Measurements from ENCODE around the gene GALNT5. TPM values are rescaled to one million over a fixed set of nuclear protein-coding genes. Genes with fewer than 3 reads are reported as not detected.
A peak's percentile ranks its signal among the peaks of the same experiment; 100 is the strongest.

GALNT5 gene
- total RNA-seq (under 1 TPM in 3 of 5 donors, not detected in 2; 0.09 to 0.23 (median 0.10) TPM), total RNA-seq (0 to 0.24 (median 0) reads per million in 29 experiments)
- total RNA-seq (2013): not detected

- peaks cover 0 to 6% of the 10 kb centered on the region in 2 donors for H3K27me3 Mint-ChIP-seq
- POLR2A ChIA-PET: no interaction called here
- H3K27ac ChIP-seq (ENCODE audit: low read length): no peak within 1 kb of the TSS
- H3K27me3 ChIP-seq (replicated peaks in 1 of 2; ENCODE audit: control insufficient read depth in 2 of 2, extremely low read depth in 1 of 2, insufficient read depth in 2 of 2, low read length in 1 of 2): no peaks in the 10 kb centered on the region
- no peak within 1 kb of the TSS for H3K4me3 ChIP-seq (ENCODE audit: control insufficient read depth in 1 of 2, extremely low read depth in 1 of 2, low read length in 1 of 2)
- peaks cover 0 to 4% of the 10 kb centered on the region in 2 experiments for H3K4me1 ChIP-seq (ENCODE audit: control insufficient read depth in 1 of 2, extremely low read depth in 1 of 2, insufficient read depth in 2 of 2, low read length in 2 of 2)
- peaks cover 10 to 11% (median 10%) of the 10 kb centered on the region in 3 donors for H3K4me1 Mint-ChIP-seq
- no peak within 1 kb of the TSS for H3K4me3 Mint-ChIP-seq
- H3K36me3 ChIP-seq (ENCODE audit: control insufficient read depth in 2 of 2, extremely low read depth in 1 of 2, insufficient read depth in 1 of 2, low read length in 1 of 2): no peaks in the 10 kb centered on the region
- H3K9me3 Mint-ChIP-seq: no peaks in the 10 kb centered on the region
- DNase-seq: no peak
- no peaks in the 10 kb centered on the region for H3K36me3 Mint-ChIP-seq
- 71% methylated on average over 11 of the region's 15 CpGs for WGBS (ENCODE audit: insufficient coverage)
- no peaks in the 10 kb centered on the region for H3K9me3 ChIP-seq
- CTCF ChIA-PET: no interaction called here
- no peak within 1 kb of the TSS for H3K27ac Mint-ChIP-seq
- ATAC-seq (replicated peaks in 1 of 4): peak in 1 of 4 experiments; percentile 20
These were observed at the start of gene GALNT5 for GRCh38 chr2:157257312-157258252. Gene GALNT5 (plus strand): TSS chr2:157257705. CDS start chr2:157258083, 378 bp downstream.

GRCh38 chr2:157216286-157216965 lies 41.1 kb upstream of the GALNT5 start:
- no peaks in the 10 kb centered on the region for H3K36me3 Mint-ChIP-seq
- no peaks in the 10 kb centered on the region for H3K4me1 ChIP-seq (ENCODE audit: control insufficient read depth in 1 of 2, extremely low read depth in 1 of 2, insufficient read depth in 2 of 2, low read length in 2 of 2)
- peaks cover 0 to 3% of the 10 kb centered on the region in 2 experiments for H3K27me3 ChIP-seq (replicated peaks in 1 of 2; ENCODE audit: control insufficient read depth in 2 of 2, extremely low read depth in 1 of 2, insufficient read depth in 2 of 2, low read length in 1 of 2)
- H3K27me3 Mint-ChIP-seq: peaks cover 15 to 28% of the 10 kb centered on the region in 2 donors
- H3K36me3 ChIP-seq (ENCODE audit: control insufficient read depth in 2 of 2, extremely low read depth in 1 of 2, insufficient read depth in 1 of 2, low read length in 1 of 2): no peaks in the 10 kb centered on the region
- DNase-seq (no peak), ATAC-seq (replicated peaks in 1 of 4) (no peak)
- H3K27ac Mint-ChIP-seq: no peak overlapping the region
- no peak overlapping the region for H3K4me3 ChIP-seq (ENCODE audit: control insufficient read depth in 1 of 2, extremely low read depth in 1 of 2, low read length in 1 of 2)
- ChIA-PET CTCF (no interaction called here), POLR2A (no interaction called here)
- no peaks in the 10 kb centered on the region for H3K9me3 ChIP-seq
- H3K4me3 Mint-ChIP-seq: no peak overlapping the region
- no peak overlapping the region for H3K27ac ChIP-seq (ENCODE audit: low read length)
- H3K4me1 Mint-ChIP-seq: no peaks in the 10 kb centered on the region
- no peaks in the 10 kb centered on the region for H3K9me3 Mint-ChIP-seq

- Mint-ChIP-seq H3K27me3 (peaks cover 15 to 31% of the 10 kb centered on the region in 2 donors), H3K36me3 (no peaks in the 10 kb centered on the region), H3K9me3 (no peaks in the 10 kb centered on the region), H3K27ac (no peak overlapping the region), H3K4me1 (no peaks in the 10 kb centered on the region), H3K4me3 (no peak overlapping the region)
- Histone ChIP-seq H3K4me1 (ENCODE audit: control insufficient read depth in 1 of 2, extremely low read depth in 1 of 2, insufficient read depth in 2 of 2, low read length in 2 of 2) (no peaks in the 10 kb centered on the region), H3K27ac (ENCODE audit: low read length) (no peak overlapping the region), H3K9me3 (no peaks in the 10 kb centered on the region), H3K27me3 (replicated peaks in 1 of 2; ENCODE audit: control insufficient read depth in 2 of 2, extremely low read depth in 1 of 2, insufficient read depth in 2 of 2, low read length in 1 of 2) (peaks cover 0 to 3% of the 10 kb centered on the region in 2 experiments), H3K4me3 (ENCODE audit: control insufficient read depth in 1 of 2, extremely low read depth in 1 of 2, low read length in 1 of 2) (no peak overlapping the region), H3K36me3 (ENCODE audit: control insufficient read depth in 2 of 2, extremely low read depth in 1 of 2, insufficient read depth in 1 of 2, low read length in 1 of 2) (no peaks in the 10 kb centered on the region)
- no CpG with 5 or more reads among the region's 2 CpGs for WGBS (ENCODE audit: insufficient coverage)
- CTCF ChIA-PET: no interaction called here
- POLR2A ChIA-PET: no interaction called here
- DNase-seq: no peak
- ATAC-seq (replicated peaks in 1 of 4): no peak
These were observed 40.1 kb upstream of the GALNT5 start for GRCh38 chr2:157217409-157217808.

GRCh38 chr2:157218911-157219310 lies 38.6 kb upstream of the GALNT5 start:
- Histone ChIP-seq H3K27me3 (replicated peaks in 1 of 2; ENCODE audit: control insufficient read depth in 2 of 2, extremely low read depth in 1 of 2, insufficient read depth in 2 of 2, low read length in 1 of 2) (peaks cover 0 to 3% of the 10 kb centered on the region in 2 experiments), H3K9me3 (no peaks in the 10 kb centered on the region), H3K36me3 (ENCODE audit: control insufficient read depth in 2 of 2, extremely low read depth in 1 of 2, insufficient read depth in 1 of 2, low read length in 1 of 2) (no peaks in the 10 kb centered on the region), H3K27ac (ENCODE audit: low read length) (no peak overlapping the region), H3K4me1 (ENCODE audit: control insufficient read depth in 1 of 2, extremely low read depth in 1 of 2, insufficient read depth in 2 of 2, low read length in 2 of 2) (no peaks in the 10 kb centered on the region), H3K4me3 (ENCODE audit: control insufficient read depth in 1 of 2, extremely low read depth in 1 of 2, low read length in 1 of 2) (no peak overlapping the region)
- H3K27me3 Mint-ChIP-seq: peaks cover 12 to 25% of the 10 kb centered on the region in 2 donors
- DNase-seq: no peak
- H3K9me3 Mint-ChIP-seq: no peaks in the 10 kb centered on the region
- no peak overlapping the region for H3K27ac Mint-ChIP-seq
- WGBS (ENCODE audit: insufficient coverage): no CpG with 5 or more reads among the region's 2 CpGs
- CTCF ChIA-PET: no interaction called here
- no peaks in the 10 kb centered on the region for H3K36me3 Mint-ChIP-seq
- H3K4me3 Mint-ChIP-seq: no peak overlapping the region
- POLR2A ChIA-PET: no interaction called here
- no peaks in the 10 kb centered on the region for H3K4me1 Mint-ChIP-seq
- no peak for ATAC-seq (replicated peaks in 1 of 4)

GRCh38 chr2:157220502-157220901 lies 37.0 kb upstream of the GALNT5 start:
- H3K36me3 Mint-ChIP-seq: no peaks in the 10 kb centered on the region
- POLR2A ChIA-PET: no interaction called here
- peaks cover 12 to 25% of the 10 kb centered on the region in 2 donors for H3K27me3 Mint-ChIP-seq
- H3K27ac ChIP-seq (ENCODE audit: low read length): no peak overlapping the region
- no peaks in the 10 kb centered on the region for H3K9me3 Mint-ChIP-seq
- H3K27me3 ChIP-seq (replicated peaks in 1 of 2; ENCODE audit: control insufficient read depth in 2 of 2, extremely low read depth in 1 of 2, insufficient read depth in 2 of 2, low read length in 1 of 2): peaks cover 0 to 3% of the 10 kb centered on the region in 2 experiments
- H3K4me1 Mint-ChIP-seq: no peaks in the 10 kb centered on the region
- H3K36me3 ChIP-seq (ENCODE audit: control insufficient read depth in 2 of 2, extremely low read depth in 1 of 2, insufficient read depth in 1 of 2, low read length in 1 of 2): no peaks in the 10 kb centered on the region
- WGBS (ENCODE audit: insufficient coverage): no CpG with 5 or more reads among the region's 1 CpG
- CTCF ChIA-PET: no interaction called here
- H3K4me3 Mint-ChIP-seq: no peak overlapping the region
- no peaks in the 10 kb centered on the region for H3K4me1 ChIP-seq (ENCODE audit: control insufficient read depth in 1 of 2, extremely low read depth in 1 of 2, insufficient read depth in 2 of 2, low read length in 2 of 2)
- ATAC-seq (replicated peaks in 1 of 4) (no peak), DNase-seq (no peak)
- H3K9me3 ChIP-seq: no peaks in the 10 kb centered on the region
- no peak overlapping the region for H3K4me3 ChIP-seq (ENCODE audit: control insufficient read depth in 1 of 2, extremely low read depth in 1 of 2, low read length in 1 of 2)
- H3K27ac Mint-ChIP-seq: no peak overlapping the region

GRCh38 chr2:157221394-157221988 lies 36.0 kb upstream of the GALNT5 start:
- WGBS (ENCODE audit: insufficient coverage): 63% methylated on average over 1 of the region's 2 CpGs
- H3K27ac Mint-ChIP-seq: no peak overlapping the region
- H3K4me3 Mint-ChIP-seq: no peak overlapping the region
- peaks cover 0 to 3% of the 10 kb centered on the region in 2 experiments for H3K27me3 ChIP-seq (replicated peaks in 1 of 2; ENCODE audit: control insufficient read depth in 2 of 2, extremely low read depth in 1 of 2, insufficient read depth in 2 of 2, low read length in 1 of 2)
- H3K27ac ChIP-seq (ENCODE audit: low read length): no peak overlapping the region
- no peaks in the 10 kb centered on the region for H3K4me1 ChIP-seq (ENCODE audit: control insufficient read depth in 1 of 2, extremely low read depth in 1 of 2, insufficient read depth in 2 of 2, low read length in 2 of 2)
- no peaks in the 10 kb centered on the region for H3K36me3 ChIP-seq (ENCODE audit: control insufficient read depth in 2 of 2, extremely low read depth in 1 of 2, insufficient read depth in 1 of 2, low read length in 1 of 2)
- no peak overlapping the region for H3K4me3 ChIP-seq (ENCODE audit: control insufficient read depth in 1 of 2, extremely low read depth in 1 of 2, low read length in 1 of 2)
- DNase-seq (no peak), ATAC-seq (replicated peaks in 1 of 4) (no peak)
- CTCF ChIA-PET: interaction anchor here in 1 of 2 donors (0.7 kb wide), 1 partner anchor 15 kb away, joined by 3 read pairs; no protein-coding TSS in a partner anchor
- no peaks in the 10 kb centered on the region for H3K9me3 ChIP-seq
- no peaks in the 10 kb centered on the region for H3K4me1 Mint-ChIP-seq
- peaks cover 6 to 18% of the 10 kb centered on the region in 2 donors for H3K27me3 Mint-ChIP-seq
- no peaks in the 10 kb centered on the region for H3K9me3 Mint-ChIP-seq
- POLR2A ChIA-PET: no interaction called here
- H3K36me3 Mint-ChIP-seq: no peaks in the 10 kb centered on the region

Data from T-cell (primary cell).